IPS-18a (cell line): ENCODE results near the gene SIRPB2.

ENCODE experiments used
- H3K27ac ChIP-seq: one replicate; pipeline ENCODE4 v1.5.1; 2013; ENCODE audit warnings: low read length
- H3K27me3 ChIP-seq: one replicate; pipeline ENCODE4 v1.6.1; 2013; ENCODE audit warnings: mild to moderate bottlenecking, low read length; ENCODE audit not compliant: control insufficient read depth, insufficient read depth
- H3K36me3 ChIP-seq: one replicate; pipeline ENCODE4 v1.6.1; 2013; ENCODE audit warnings: low read depth, low read length; ENCODE audit not compliant: control insufficient read depth
- H3K4me1 ChIP-seq: one replicate; pipeline ENCODE4 v1.6.1; 2013; ENCODE audit warnings: low read depth, low read length; ENCODE audit not compliant: control insufficient read depth
- H3K4me3 ChIP-seq: one replicate; pipeline ENCODE4 v1.5.1; 2013; ENCODE audit warnings: low read length
- H3K9ac ChIP-seq: one replicate; pipeline ENCODE4 v1.6.1; 2013; ENCODE audit warnings: mild to moderate bottlenecking, low read length, moderate library complexity
- H3K9me3 ChIP-seq: one replicate; pipeline ENCODE4 v1.6.1; 2013; ENCODE audit warnings: low read depth, low read length; ENCODE audit not compliant: control insufficient read depth

Gene SIRPB2

GRCh38 chr20:1491281-1491840, at the start of gene SIRPB2:
Gene SIRPB2, minus strand, starts transcription at chr20:1491420. Its CDS starts 61 bp downstream, at chr20:1491359.
- Histone ChIP-seq H3K36me3 (no peaks in the 10 kb centered on the region), H3K4me1 (no peaks in the 10 kb centered on the region), H3K27ac (no peak within 1 kb of the TSS), H3K9ac (no peak within 1 kb of the TSS), H3K27me3 (no peaks in the 10 kb centered on the region), H3K9me3 (no peaks in the 10 kb centered on the region), H3K4me3 (no peak within 1 kb of the TSS)

- H3K4me3 ChIP-seq, result no peak overlapping the region
- no peak overlapping the region for H3K27ac ChIP-seq
- no peak overlapping the region for H3K9ac ChIP-seq
- H3K4me1 ChIP-seq, result no peaks in the 10 kb centered on the region
- no peaks in the 10 kb centered on the region for H3K27me3 ChIP-seq
- H3K36me3 ChIP-seq, result no peaks in the 10 kb centered on the region
- H3K9me3 ChIP-seq, result no peaks in the 10 kb centered on the region
Measured at GRCh38 chr20:1539816-1540419, 48.7 kb upstream of the SIRPB2 start.

GRCh38 chr20:1538655-1539054, 47.4 kb upstream of the SIRPB2 start:
- H3K36me3 ChIP-seq, result no peaks in the 10 kb centered on the region

GRCh38 chr20:1537731-1538058, 46.5 kb upstream of the SIRPB2 start:
- Histone ChIP-seq H3K27me3 (no peaks in the 10 kb centered on the region), H3K27ac (no peak overlapping the region), H3K4me3 (no peak overlapping the region), H3K9ac (no peak overlapping the region), H3K36me3 (no peaks in the 10 kb centered on the region), H3K4me1 (no peaks in the 10 kb centered on the region), H3K9me3 (no peaks in the 10 kb centered on the region)

More at GRCh38 chr20:1538655-1539054, 47.4 kb upstream of the SIRPB2 start:
- Histone ChIP-seq H3K27me3 (no peaks in the 10 kb centered on the region), H3K9ac (no peak overlapping the region), H3K4me3 (no peak overlapping the region), H3K4me1 (no peaks in the 10 kb centered on the region), H3K9me3 (no peaks in the 10 kb centered on the region), H3K27ac (no peak overlapping the region)

GRCh38 chr20:1536893-1537730, 45.9 kb upstream of the SIRPB2 start:
- no peaks in the 10 kb centered on the region for H3K27me3 ChIP-seq
- no peak overlapping the region for H3K27ac ChIP-seq
- H3K9ac ChIP-seq, result no peak overlapping the region
- no peaks in the 10 kb centered on the region for H3K4me1 ChIP-seq
- no peak overlapping the region for H3K4me3 ChIP-seq
- no peaks in the 10 kb centered on the region for H3K36me3 ChIP-seq
- no peaks in the 10 kb centered on the region for H3K9me3 ChIP-seq

GRCh38 chr20:1535420-1536175, 44.4 kb upstream of the SIRPB2 start:
- Histone ChIP-seq H3K36me3 (no peaks in the 10 kb centered on the region), H3K4me1 (no peaks in the 10 kb centered on the region), H3K9me3 (no peaks in the 10 kb centered on the region), H3K9ac (no peak overlapping the region), H3K4me3 (no peak overlapping the region), H3K27me3 (no peaks in the 10 kb centered on the region), H3K27ac (no peak overlapping the region)

GRCh38 chr20:1534526-1534925, 43.3 kb upstream of the SIRPB2 start:
- Histone ChIP-seq H3K36me3 (no peaks in the 10 kb centered on the region), H3K9ac (no peak overlapping the region), H3K27ac (no peak overlapping the region), H3K4me3 (no peak overlapping the region), H3K9me3 (no peaks in the 10 kb centered on the region), H3K4me1 (no peaks in the 10 kb centered on the region), H3K27me3 (no peaks in the 10 kb centered on the region)

GRCh38 chr20:1533059-1533458, 41.8 kb upstream of the SIRPB2 start:
- H3K27ac ChIP-seq, result no peak overlapping the region
- H3K27me3 ChIP-seq, result no peaks in the 10 kb centered on the region
- no peak overlapping the region for H3K4me3 ChIP-seq
- no peaks in the 10 kb centered on the region for H3K9me3 ChIP-seq
- H3K9ac ChIP-seq, result no peak overlapping the region
- H3K4me1 ChIP-seq, result no peaks in the 10 kb centered on the region
- H3K36me3 ChIP-seq, result no peaks in the 10 kb centered on the region

GRCh38 chr20:1528811-1529210, 37.6 kb upstream of the SIRPB2 start:
- H3K4me1 ChIP-seq, result no peaks in the 10 kb centered on the region
- no peak overlapping the region for H3K27ac ChIP-seq
- H3K36me3 ChIP-seq, result no peaks in the 10 kb centered on the region
- no peaks in the 10 kb centered on the region for H3K27me3 ChIP-seq
- no peak overlapping the region for H3K4me3 ChIP-seq
- no peak overlapping the region for H3K9ac ChIP-seq
- H3K9me3 ChIP-seq, result no peaks in the 10 kb centered on the region

GRCh38 chr20:1527923-1528322, 36.7 kb upstream of the SIRPB2 start:
- H3K27me3 ChIP-seq, result no peaks in the 10 kb centered on the region
- no peak overlapping the region for H3K9ac ChIP-seq
- no peaks in the 10 kb centered on the region for H3K9me3 ChIP-seq
- no peak overlapping the region for H3K27ac ChIP-seq
- no peaks in the 10 kb centered on the region for H3K36me3 ChIP-seq
- H3K4me1 ChIP-seq, result no peaks in the 10 kb centered on the region
- H3K4me3 ChIP-seq, result no peak overlapping the region

- no peaks in the 10 kb centered on the region for H3K27me3 ChIP-seq
- H3K4me1 ChIP-seq, result no peaks in the 10 kb centered on the region
- no peak overlapping the region for H3K9ac ChIP-seq
- H3K9me3 ChIP-seq, result no peaks in the 10 kb centered on the region
- H3K36me3 ChIP-seq, result no peaks in the 10 kb centered on the region
- no peak overlapping the region for H3K4me3 ChIP-seq
- no peak overlapping the region for H3K27ac ChIP-seq
Measured at GRCh38 chr20:1526896-1527295, 35.7 kb upstream of the SIRPB2 start.
